H7 (cell line): ENCODE data around the gene LRRC28. TPM values are rescaled to one million over a fixed set of nuclear protein-coding genes. Genes with fewer than 3 reads are reported as not detected.
A peak's percentile ranks its signal among the peaks of the same experiment; 100 is the strongest.

Source experiments
- DNase-seq: peaks from one replicate; pipeline ENCODE4 v3.0.0; 2012
- H3K27me3 ChIP-seq: 2 replicates; pipeline ENCODE4 v1.6.0; 2011; ENCODE audit warnings: mild to moderate bottlenecking, low read length; ENCODE audit not compliant: control insufficient read depth, insufficient read depth
- H3K36me3 ChIP-seq: replicated peaks from 2 replicates; pipeline ENCODE4 v1.5.1; 2011; ENCODE audit warnings: low read length; ENCODE audit not compliant: control insufficient read depth, insufficient read depth
- H3K4me3 ChIP-seq: 2 replicates; pipeline ENCODE4 v1.5.1; 2011; ENCODE audit warnings: low read depth, mild to moderate bottlenecking, control low read depth, low read length, moderate library complexity; ENCODE audit not compliant: insufficient read depth
- total RNA-seq: library from RNA; depleted of rRNA; stranded (reverse); fragments of >200 nt; shearing (Covaris generic); gene quantifications from 2 replicates; pipeline ENCODE4 v1.2.3, GENCODE V29; 2014

The LRRC28 gene
- total RNA-seq, 1 experiment from 2014 or later, result 25.0 TPM

- H3K4me3 ChIP-seq, result no peak overlapping the region
- no peak for DNase-seq
- H3K36me3 ChIP-seq, result no peaks in the 10 kb centered on the region
- H3K27me3 ChIP-seq, result no peaks in the 10 kb centered on the region
Measured at GRCh38 chr15:99361545-99362185, 110.4 kb downstream of the LRRC28 start.

- Histone ChIP-seq H3K36me3 (no peaks in the 10 kb centered on the region), H3K4me3 (no peak overlapping the region), H3K27me3 (no peaks in the 10 kb centered on the region)
- DNase-seq, result no peak
Measured at GRCh38 chr15:99365242-99365641, 114.0 kb downstream of the LRRC28 start.

GRCh38 chr15:99366013-99366412 lies 114.7 kb downstream of the LRRC28 start:
- DNase-seq, result no peak
- no peaks in the 10 kb centered on the region for H3K36me3 ChIP-seq
- H3K27me3 ChIP-seq, result no peaks in the 10 kb centered on the region
- H3K4me3 ChIP-seq, result no peak overlapping the region

- no peak for DNase-seq
- no peaks in the 10 kb centered on the region for H3K36me3 ChIP-seq
- no peak overlapping the region for H3K4me3 ChIP-seq
- no peaks in the 10 kb centered on the region for H3K27me3 ChIP-seq
Measured at GRCh38 chr15:99368743-99369142, 117.5 kb downstream of the LRRC28 start.

- Histone ChIP-seq H3K27me3 (no peaks in the 10 kb centered on the region), H3K36me3 (no peaks in the 10 kb centered on the region), H3K4me3 (no peak overlapping the region)
- DNase-seq, result no peak
Measured at GRCh38 chr15:99369196-99369595, 117.9 kb downstream of the LRRC28 start.

- no peaks in the 10 kb centered on the region for H3K27me3 ChIP-seq
- DNase-seq, result no peak
- H3K4me3 ChIP-seq, result no peak overlapping the region
- no peaks in the 10 kb centered on the region for H3K36me3 ChIP-seq
Measured at GRCh38 chr15:99371180-99372103, 120.2 kb downstream of the LRRC28 start.

GRCh38 chr15:99385005-99385669 lies 133.9 kb downstream of the LRRC28 start:
- DNase-seq, result no peak
- Histone ChIP-seq H3K27me3 (no peaks in the 10 kb centered on the region), H3K36me3 (no peaks in the 10 kb centered on the region), H3K4me3 (no peak overlapping the region)

- Histone ChIP-seq H3K4me3 (no peak overlapping the region), H3K27me3 (no peaks in the 10 kb centered on the region), H3K36me3 (no peaks in the 10 kb centered on the region)
- no peak for DNase-seq
Measured at GRCh38 chr15:99385865-99386264, 134.6 kb downstream of the LRRC28 start.

- DNase-seq, result no peak
- no peaks in the 10 kb centered on the region for H3K27me3 ChIP-seq
- no peaks in the 10 kb centered on the region for H3K36me3 ChIP-seq
- no peak overlapping the region for H3K4me3 ChIP-seq
Measured at GRCh38 chr15:99386391-99386790, 135.1 kb downstream of the LRRC28 start.

GRCh38 chr15:99387421-99388168 lies 136.3 kb downstream of the LRRC28 start:
- Histone ChIP-seq H3K36me3 (no peaks in the 10 kb centered on the region), H3K27me3 (no peaks in the 10 kb centered on the region), H3K4me3 (no peak overlapping the region)
- no peak for DNase-seq

- peak; percentile 70 for DNase-seq
- no peaks in the 10 kb centered on the region for H3K27me3 ChIP-seq
- H3K4me3 ChIP-seq, result no peak overlapping the region
- no peaks in the 10 kb centered on the region for H3K36me3 ChIP-seq
Measured at GRCh38 chr15:99390667-99391066, 139.4 kb downstream of the LRRC28 start.

GRCh38 chr15:99393641-99394040 lies 142.4 kb downstream of the LRRC28 start:
- Histone ChIP-seq H3K36me3 (no peaks in the 10 kb centered on the region), H3K4me3 (no peak overlapping the region), H3K27me3 (no peaks in the 10 kb centered on the region)
- DNase-seq, result no peak

GRCh38 chr15:99396375-99396774 lies 145.1 kb downstream of the LRRC28 start:
- H3K4me3 ChIP-seq, result no peak overlapping the region
- H3K27me3 ChIP-seq, result no peaks in the 10 kb centered on the region
- no peaks in the 10 kb centered on the region for H3K36me3 ChIP-seq
- DNase-seq, result no peak

GRCh38 chr15:99399061-99399460 lies 147.8 kb downstream of the LRRC28 start:
- H3K27me3 ChIP-seq, result no peaks in the 10 kb centered on the region
- no peaks in the 10 kb centered on the region for H3K36me3 ChIP-seq
- DNase-seq, result no peak

More at GRCh38 chr15:99399061-99399460, 147.8 kb downstream of the LRRC28 start:
- H3K4me3 ChIP-seq, result no peak overlapping the region
